GM19239 (cell line): ENCODE data around the gene SYT15.

ENCODE experiments used
- DNase-seq: peaks from one replicate; pipeline ENCODE4 v3.0.0; 2011; ENCODE audit warnings: low spot score; ENCODE audit not compliant: insufficient read length
- FAIRE-seq: peaks from 2 replicates; lab custom pipeline; 2011; peaks lifted over from hg19 to GRCh38; lab: Jason Lieb, UNC

Gene SYT15

GRCh38 chr10:46543466-46544377, 35.2 kb upstream of the SYT15 start:
- DNase-seq (no peak), FAIRE-seq (no peak)

DNA sequence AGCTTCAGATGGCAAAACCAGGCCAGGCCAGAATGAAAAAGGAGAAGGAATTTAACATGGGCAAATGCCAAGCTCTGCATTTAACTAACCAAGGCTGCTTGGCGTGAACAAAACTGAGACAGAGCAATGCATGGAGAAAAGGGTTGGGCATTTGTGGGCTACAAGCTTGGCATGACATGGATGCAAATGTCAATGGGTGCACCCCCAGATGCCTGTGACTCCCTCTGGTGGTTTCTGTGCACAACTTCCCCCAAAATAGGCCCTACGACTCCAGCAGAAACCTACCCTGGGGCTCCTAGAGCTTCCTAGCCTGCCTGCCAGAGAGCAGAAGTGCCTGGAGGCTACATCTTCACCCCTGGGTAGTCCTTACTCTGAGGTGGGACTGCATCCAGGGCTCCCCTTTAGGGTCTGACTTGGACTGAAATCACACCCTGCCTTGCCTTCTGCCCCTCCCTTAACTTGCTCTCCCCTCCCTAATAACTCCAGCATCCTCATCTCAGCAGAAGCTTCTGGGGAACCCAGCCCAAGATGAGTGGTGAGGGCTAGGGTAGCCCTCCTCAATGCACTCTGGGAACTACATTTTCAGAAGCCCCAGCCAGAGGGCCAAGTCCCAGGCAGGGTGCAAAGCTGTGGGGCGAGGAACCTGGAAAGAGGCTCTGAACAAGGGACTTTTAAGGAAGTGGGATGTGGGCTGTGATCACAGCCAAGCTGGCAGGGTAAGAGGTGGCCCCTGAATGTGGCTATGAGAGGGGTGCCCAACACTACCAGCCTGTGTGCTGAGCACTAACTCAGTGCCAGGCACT, 33.7 kb upstream of the SYT15 start:
- DNase-seq (no peak), FAIRE-seq (no peak)

DNA sequence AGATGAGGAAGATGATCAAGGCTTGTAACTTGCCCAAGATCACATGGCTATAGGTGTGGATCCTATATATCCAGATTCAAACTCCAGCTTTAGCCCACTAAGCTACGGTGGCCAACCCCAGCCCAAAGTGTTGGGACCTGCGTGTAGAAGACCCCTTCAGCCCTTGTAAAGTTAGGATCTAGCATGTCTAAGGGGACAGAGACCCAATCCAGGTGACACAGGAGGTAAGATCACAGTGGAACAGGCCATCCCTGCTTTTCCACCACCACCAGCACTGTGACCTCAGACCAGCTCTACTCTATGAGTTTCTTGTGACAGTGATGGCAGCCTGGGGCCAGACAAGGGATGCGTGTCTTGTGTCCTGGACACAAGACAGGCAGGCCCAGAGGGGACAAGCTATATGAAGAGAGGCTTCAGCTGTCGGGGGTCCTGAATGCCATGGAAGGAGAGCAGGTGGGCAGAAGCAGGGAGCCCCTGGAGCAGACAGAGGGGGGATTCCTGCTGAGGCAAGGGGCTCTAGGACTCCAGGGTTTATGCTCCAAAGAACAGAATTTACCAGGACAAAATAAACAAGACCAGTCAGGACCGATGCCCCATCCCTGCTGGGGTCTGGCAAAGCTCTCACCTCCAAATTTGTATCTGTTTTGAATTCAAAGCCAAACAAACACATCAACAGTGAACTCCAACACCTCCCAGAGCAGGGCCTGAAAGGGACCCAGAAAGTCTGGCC, 32.9 kb upstream of the SYT15 start:
- FAIRE-seq (no peak), DNase-seq (no peak)

DNA sequence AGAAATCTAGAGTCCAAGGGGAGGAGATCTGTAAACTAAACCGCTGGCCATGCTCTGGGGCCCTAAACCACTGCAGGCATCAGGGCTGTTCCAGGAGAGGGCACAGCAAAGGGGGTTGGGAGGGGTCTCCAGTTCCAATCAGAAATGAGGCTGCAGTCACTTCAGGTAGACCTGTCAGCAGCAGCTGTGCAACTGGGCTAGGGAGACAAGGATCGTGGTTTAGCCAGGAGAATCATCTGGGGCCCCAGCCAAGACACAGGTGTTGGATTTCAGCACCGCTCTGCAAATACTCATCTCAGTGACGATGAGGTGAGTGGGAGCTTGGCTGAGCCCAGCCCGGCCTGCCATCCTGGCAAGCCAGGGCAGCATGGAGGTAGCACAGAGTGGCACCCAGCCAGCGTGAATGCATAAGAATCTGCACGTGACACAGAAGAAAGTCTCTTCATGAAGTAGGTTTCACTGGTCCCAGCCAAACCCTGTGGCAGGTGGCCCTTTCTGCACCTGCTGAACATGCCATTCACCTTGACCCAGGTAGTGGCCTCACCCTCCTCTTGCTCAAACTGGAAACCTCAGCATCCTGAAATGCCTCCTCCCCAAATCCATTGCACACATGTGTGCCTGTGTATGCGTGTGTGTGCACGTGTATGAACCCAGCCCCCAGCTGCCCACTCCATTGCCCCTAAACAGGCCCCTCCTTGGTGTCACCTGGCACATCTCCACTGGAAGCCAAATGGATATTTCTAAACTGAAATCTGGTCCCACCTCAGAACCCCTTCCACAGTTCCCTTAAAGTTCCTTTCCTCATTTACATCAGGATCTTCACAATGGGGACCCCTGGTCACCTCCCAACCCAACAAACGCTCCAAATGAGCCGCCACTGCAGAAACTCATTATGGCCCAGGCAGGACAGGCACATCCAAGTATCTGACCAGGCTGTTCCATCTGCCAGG, 32.1 kb upstream of the SYT15 start:
- no peak for FAIRE-seq
- DNase-seq, result no peak

DNA sequence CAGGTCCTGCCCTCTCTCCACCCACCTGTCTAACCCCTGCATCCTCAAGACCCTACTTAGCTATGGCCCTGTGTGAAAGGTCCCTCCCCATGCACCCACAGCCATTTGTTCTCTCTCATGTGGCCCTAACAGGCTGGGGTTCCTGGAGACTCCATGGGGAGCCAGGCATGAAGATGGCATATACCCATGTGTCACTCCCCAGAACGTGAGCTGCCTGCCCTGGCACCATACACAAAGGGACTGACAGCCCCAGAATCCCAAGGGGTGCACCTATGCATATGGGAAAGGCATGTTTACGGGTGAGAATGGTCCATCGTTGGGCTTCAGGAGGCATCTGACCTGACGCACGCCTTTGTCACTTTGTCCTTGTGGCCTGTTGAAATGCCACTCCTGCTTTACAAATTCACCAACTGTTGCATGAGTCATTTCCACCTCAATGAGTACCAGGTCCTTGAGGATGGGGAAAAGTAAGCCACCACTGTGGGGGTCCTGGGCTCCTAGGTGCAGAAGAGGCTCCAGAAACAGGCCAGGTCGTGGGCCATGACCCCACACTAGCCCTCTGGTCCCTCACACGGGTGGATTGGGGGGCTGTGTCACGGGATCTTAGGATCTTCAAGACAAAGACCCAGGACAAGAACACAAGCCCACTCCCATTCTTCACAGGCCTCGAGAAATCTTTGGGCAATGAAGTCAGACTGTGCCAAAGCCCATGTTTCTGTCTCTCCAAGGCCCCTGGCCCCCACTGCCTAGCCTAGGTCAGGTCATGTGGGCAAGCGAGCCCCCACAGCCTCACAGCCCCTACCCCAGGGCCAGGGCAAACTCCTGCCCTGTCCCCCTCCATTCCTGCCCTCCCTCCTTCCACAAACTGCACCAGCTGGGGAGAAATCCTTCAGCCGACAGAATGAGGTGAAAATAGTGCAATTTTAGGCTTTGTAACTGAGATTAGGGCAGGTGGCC, 31.1 kb upstream of the SYT15 start:
- DNase-seq (no peak), FAIRE-seq (no peak)

DNA sequence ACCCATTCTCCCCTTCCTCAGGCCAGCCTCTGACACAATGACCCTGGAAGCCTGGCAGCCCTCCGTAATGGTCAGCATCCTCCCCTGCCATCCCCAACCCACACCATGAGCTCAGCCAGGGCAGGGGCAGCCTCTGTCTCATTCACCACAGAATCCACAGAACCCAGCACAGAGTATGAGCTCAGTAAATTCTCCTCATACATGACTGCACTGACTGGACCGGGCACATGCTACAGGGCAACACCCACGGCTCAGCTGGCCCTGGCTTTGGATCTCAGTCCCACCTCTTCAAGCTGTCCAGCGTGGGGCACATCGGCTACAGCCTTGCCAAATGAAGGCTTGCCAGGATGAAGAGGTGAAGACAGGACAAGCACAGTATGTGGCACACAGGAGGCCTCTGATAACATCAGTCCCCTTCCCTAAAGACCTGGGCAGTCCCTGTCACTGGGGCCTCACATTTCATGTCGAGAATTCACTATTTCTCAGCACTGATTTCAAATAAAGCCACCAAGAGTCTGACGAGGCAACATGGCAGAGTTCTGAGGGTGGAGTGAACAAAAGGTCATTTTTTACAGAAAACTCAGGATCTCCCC, 30.3 kb upstream of the SYT15 start:
- no peak for DNase-seq

DNA sequence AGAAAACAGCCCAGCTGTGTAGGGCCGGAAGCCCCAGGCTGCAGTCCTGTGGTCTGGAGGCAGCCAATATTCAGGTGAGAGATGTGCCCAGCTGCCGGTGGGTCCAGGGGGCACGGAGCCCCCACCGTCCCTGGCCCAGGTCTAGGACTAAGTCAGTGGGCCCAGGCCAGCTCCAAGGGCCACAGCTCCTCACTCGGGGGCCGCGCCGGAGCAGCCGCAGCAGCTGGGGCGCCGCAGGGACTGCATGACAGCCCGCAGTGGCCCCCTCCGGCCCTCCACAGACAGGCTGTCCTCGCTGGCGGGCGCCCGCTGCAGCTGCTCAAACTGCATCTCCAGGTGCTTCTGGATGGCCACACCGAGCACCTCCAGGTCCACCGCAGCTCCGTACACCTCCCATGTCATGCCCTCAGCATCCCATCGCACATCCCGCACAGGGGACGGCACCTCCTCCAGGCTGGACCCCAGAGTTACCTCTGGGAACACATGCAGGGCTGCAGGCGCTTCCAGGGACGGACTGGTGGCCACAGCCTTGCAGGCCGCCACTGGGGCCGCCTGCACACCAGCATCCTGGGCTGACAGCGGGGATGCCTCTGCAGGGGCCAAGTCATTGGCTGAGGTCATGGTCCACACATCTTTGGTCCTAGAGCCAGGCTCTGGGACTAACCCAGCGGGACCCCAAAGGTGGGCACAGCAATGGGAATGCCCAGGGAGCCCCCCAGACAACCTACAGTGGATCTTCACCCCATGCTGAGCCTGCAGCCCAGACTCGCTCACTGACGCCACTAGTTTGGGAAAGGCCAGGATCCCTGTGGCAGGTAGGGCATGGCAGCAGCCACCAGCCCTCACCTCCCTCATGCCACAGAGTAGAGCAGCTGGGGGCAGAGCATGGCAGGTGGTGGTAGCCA, 29.5 kb upstream of the SYT15 start:
- FAIRE-seq (no peak), DNase-seq (no peak)

More for the DNA sequence above, 30.3 kb upstream of the SYT15 start:
- FAIRE-seq, result no peak

GRCh38 chr10:46550076-46550790, 28.7 kb upstream of the SYT15 start:
- DNase-seq (no peak), FAIRE-seq (no peak)

DNA sequence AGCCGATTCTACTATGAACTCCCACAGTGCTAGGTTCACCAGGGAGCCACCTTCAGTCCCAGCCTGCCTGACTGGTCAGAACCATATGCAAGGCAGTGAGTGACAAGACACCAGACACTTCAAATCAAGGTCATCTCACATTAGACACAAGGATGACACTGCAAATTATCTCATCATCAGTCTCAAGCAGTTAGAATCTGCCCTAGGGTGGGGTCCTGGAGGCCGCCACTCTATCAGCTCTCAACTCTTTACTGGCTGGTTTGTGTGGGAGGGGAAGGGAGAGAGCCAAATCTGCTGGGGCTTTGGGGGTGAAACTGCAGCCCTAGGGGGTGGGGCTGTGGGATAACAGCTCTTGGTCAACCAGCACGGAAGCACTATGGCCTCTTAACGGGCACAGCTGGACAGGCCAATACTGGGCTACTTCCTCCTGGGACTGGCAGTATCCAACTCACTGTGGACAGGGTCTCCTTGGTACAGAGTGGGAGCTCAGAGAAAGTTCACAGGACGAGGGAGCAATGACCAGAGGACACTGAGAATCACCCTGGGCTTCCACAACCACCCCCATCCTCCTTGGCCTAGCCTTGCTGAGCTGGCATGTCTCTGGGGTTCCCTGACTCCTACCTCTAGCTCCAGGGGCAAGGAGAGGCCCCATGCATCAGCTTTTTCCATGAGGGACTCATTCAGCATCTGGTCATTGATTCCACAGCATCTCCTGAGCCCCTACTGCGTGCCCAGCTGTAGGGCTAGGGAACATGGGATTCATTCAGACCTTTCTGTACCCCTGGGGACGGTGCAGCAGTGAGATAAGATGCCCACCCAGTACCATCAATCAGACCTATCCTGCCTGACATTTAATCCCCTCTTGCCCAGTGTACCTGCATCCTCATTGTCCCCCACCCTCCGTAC, 27.9 kb upstream of the SYT15 start:
- DNase-seq (no peak), FAIRE-seq (no peak)

DNA sequence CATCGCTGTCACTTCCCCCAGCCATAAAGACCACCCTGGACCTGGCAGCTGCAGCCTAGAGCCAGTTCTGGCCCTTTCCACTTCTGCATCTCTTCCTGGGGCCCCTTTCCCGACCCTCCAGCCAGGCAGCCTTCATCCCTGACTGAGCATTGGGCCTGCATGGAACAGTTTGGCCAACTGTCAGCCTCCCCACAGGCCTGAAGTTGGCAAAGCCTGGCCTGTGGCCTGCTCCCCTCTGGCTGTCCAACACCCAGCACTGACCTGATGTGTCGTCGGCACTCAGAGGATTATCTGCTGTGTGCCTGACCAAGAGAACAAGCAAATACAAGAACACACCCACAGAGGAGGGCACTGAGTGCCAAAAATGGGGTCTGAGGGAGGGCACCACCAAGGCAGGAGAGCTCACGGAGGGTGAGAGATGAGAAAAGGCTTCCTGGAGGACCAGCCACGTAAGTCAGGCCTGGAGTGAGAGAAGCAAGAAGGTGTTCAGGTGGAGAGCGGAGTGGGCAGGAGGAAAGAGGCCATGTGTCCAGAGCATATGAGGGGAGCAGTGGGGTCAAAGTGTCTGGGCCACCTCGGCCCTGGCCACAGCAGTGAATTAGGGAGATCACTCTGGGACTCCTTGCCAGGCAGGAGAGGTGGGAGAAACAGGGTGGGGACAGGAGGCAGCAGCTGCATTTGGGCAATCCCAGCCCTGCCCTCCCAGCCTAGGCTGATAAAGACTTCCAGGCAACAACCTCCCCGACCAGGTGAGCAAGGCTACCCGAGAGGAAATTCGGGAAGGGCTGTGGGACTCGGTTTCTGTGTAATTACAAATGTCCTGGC, 27.0 kb upstream of the SYT15 start:
- no peak for FAIRE-seq
- no peak for DNase-seq

- no peak for DNase-seq
- FAIRE-seq, result no peak
Observed at GRCh38 chr10:46552526-46553237, 26.2 kb upstream of the SYT15 start.

- FAIRE-seq, result no peak
- DNase-seq, result no peak
Observed at GRCh38 chr10:46553238-46554049, 25.5 kb upstream of the SYT15 start.

DNA sequence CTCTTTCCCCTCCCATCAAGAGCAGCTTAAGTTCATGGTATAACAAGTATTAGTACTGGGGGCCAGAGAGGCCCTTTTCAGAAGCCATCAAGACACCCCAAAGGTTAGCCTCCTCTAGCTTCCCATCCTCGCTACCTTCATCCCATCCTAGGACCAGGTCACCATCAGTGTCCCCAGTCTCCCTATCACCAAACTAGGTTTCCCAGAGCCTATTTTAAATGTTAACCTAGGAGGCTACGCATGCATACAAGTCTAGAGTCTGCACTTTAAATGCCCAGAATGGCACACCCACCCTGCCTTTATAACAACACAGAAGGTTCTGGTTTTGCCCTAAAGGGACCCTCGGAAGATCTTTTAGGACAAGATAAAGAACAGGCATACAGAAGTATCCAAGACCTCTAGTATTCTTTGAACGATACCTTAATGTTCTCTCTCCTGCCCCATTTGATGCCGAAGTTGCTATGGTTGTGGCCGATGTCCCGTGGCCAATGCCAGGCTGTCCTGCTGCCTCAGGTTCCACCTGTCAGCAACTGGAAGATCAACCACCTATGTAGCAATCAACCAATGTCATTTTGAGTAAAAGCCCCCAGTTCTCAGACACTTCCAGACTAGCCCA, 24.7 kb upstream of the SYT15 start:
- no peak for DNase-seq
- FAIRE-seq, result no peak
